Measurements from ENCODE around the gene MLLT10. TPM values are rescaled to one million over a fixed set of nuclear protein-coding genes. Genes with fewer than 3 reads are reported as not detected.

Gene MLLT10
- total and polyA plus RNA-seq, 2 of the 8 experiments (the other 6 are each of a cell fraction or from before 2014, with no cell fraction given), result 53.1 to 62.1 TPM

- peaks cover 1 to 3% of the 10 kb centered on the region in 2 experiments for H4K20me1 ChIP-seq (replicated peaks in 1 of 2; ENCODE audit: control insufficient read depth in 1 of 2, insufficient read depth in 2 of 2, low read length in 2 of 2)
- peaks cover 0 to 77% of the 10 kb centered on the region in 2 experiments; a peak in 3 of 4 replicates for H3K79me2 ChIP-seq (ENCODE audit: control insufficient read depth in 1 of 2, insufficient read depth in 2 of 2, low read length in 2 of 2)
- TF ChIP-seq CTBP2 (IDR thresholded peaks at IDR 0.05; ENCODE audit: borderline replicate concordance, insufficient read depth, insufficient read length, low read length), result no peak
- no peak for TF ChIP-seq ZNF274 (IDR thresholded peaks at IDR 0.05; ENCODE audit: borderline replicate concordance, extremely low read depth, low read length)
- no peak for TF ChIP-seq POU5F1 (IDR thresholded peaks at IDR 0.05; ENCODE audit: low read depth, low read length)
- no peak for TF ChIP-seq USF2 (IDR thresholded peaks at IDR 0.05; ENCODE audit: low read length)
- TF ChIP-seq CEBPB (IDR thresholded peaks at IDR 0.05; ENCODE audit: low read depth, low read length), result no peak
- TF ChIP-seq TBP (IDR thresholded peaks at IDR 0.05; ENCODE audit: low read depth, low read length), result no peak
- TF ChIP-seq MAFK (IDR thresholded peaks at IDR 0.05; ENCODE audit: low read depth, low read length), result no peak
- TF ChIP-seq CBX5 (IDR thresholded peaks at IDR 0.05; ENCODE audit: low read depth, low read length), result no peak
- no peak for TF ChIP-seq KDM5A (IDR thresholded peaks at IDR 0.05; ENCODE audit: low read length)
- TF ChIP-seq YY1 (IDR thresholded peaks at IDR 0.05; ENCODE audit: low read depth, low read length), result no peak
- TF ChIP-seq GTF2F1 (IDR thresholded peaks at IDR 0.05; ENCODE audit: borderline replicate concordance, low read depth, low read length), result no peak
- TF ChIP-seq CBX8 (IDR thresholded peaks at IDR 0.05; ENCODE audit: borderline replicate concordance, low read depth, low read length), result no peak
These were observed 70.6 kb downstream of the MLLT10 start for GRCh38 chr10:21604651-21605050.

More at GRCh38 chr10:21604651-21605050, 70.6 kb downstream of the MLLT10 start:
- Histone ChIP-seq H2BK120ac (replicated peaks; ENCODE audit: low read depth, low read length) (no peak overlapping the region), H3K79me1 (ENCODE audit: low read depth, low read length) (peaks cover 2% of the 10 kb centered on the region; the same call in 1 of the 2 replicates), H4K5ac (ENCODE audit: insufficient read length, low read depth, low read length) (no peak overlapping the region), H4K91ac (replicated peaks; ENCODE audit: insufficient read length, low read length) (no peak overlapping the region), H2BK5ac (ENCODE audit: low read depth, low read length) (no peak overlapping the region), H3K4ac (replicated peaks; ENCODE audit: insufficient read length, low read depth, low read length) (no peak overlapping the region), H3K14ac (ENCODE audit: insufficient read length) (no peak overlapping the region), H3K23ac (ENCODE audit: insufficient read length) (no peak overlapping the region), H2BK20ac (ENCODE audit: low read length) (no peak overlapping the region), H3K56ac (replicated peaks; ENCODE audit: insufficient read length, low read depth, low read length) (no peak overlapping the region), H3K4me2 (ENCODE audit: insufficient read depth in 1 of 2, low read depth in 2 of 2, low read length in 2 of 2) (no peak overlapping the region), H3K4me1 (replicated peaks in 1 of 4; ENCODE audit: control insufficient read depth in 3 of 4, insufficient read depth in 4 of 4, low read length in 3 of 4) (no peaks in the 10 kb centered on the region), H2BK12ac (ENCODE audit: low read depth, low read length) (no peak overlapping the region), H3K9me3 (ENCODE audit: insufficient read depth in 2 of 2, low read depth in 1 of 2, low read length in 1 of 2) (peaks cover 0 to 2% of the 10 kb centered on the region in 2 experiments; a peak in 1 of 4 replicates), H3K9ac (replicated peaks in 1 of 4; ENCODE audit: extremely low read depth in 1 of 4, low read depth in 3 of 4, low read length in 3 of 4) (no peak overlapping the region), H3K27me3 (replicated peaks in 1 of 4; ENCODE audit: control insufficient read depth in 3 of 4, extremely low read depth in 1 of 4, insufficient read depth in 3 of 4, low read length in 3 of 4) (no peaks in the 10 kb centered on the region), H3K18ac (ENCODE audit: extremely low read depth, low read length) (no peak overlapping the region), H2BK15ac (ENCODE audit: low read length) (no peak overlapping the region), H3K27ac (ENCODE audit: low read depth, low read length) (no peak overlapping the region), H3K36me3 (ENCODE audit: control insufficient read depth in 2 of 4, insufficient read depth in 4 of 4, low read length in 3 of 4) (peaks cover 0 to 20% (median 9%) of the 10 kb centered on the region in 4 experiments; a peak in 3 of 8 replicates), H2AFZ (ENCODE audit: low read length) (no peak overlapping the region), H2AK5ac (ENCODE audit: low read depth, low read length) (no peak overlapping the region), H3K23me2 (ENCODE audit: low read depth, low read length) (no peaks in the 10 kb centered on the region), H4K8ac (ENCODE audit: extremely low read depth, insufficient read depth, low read length) (no peak overlapping the region), H3K4me3 (ENCODE audit: extremely low read depth in 1 of 4, insufficient read depth in 2 of 4, low read depth in 3 of 4, low read length in 4 of 4) (no peak overlapping the region)
- CTCF ChIA-PET (ENCODE audit: partially characterized antibody), result no interaction called here
- WGBS, 2 experiments (ENCODE audit: extremely low coverage in 1 of 2, insufficient coverage in 1 of 2, insufficient read length in 1 of 2, insufficient replicate concordance in 2 of 2, low coverage in 1 of 2, low lambda C conversion rate in 2 of 2, missing lambda C conversion rate in 1 of 2), result 93% methylated on average over 2 of the region's 2 CpGs; no CpG with 5 or more reads in 1 of the 2 experiments
- FAIRE-seq (no peak), DNase-seq (ENCODE audit: low read depth in 1 of 2, low spot score in 2 of 2) (no peak)
- POLR2A ChIA-PET (ENCODE audit: partially characterized antibody), result no interaction called here
